Measurements from ENCODE around the gene POFUT1.

The POFUT1 gene

GRCh38 chr20:32224463-32224862 is 16.8 kb downstream of the POFUT1 start:
- no peak for TF ChIP-seq CTCF (IDR thresholded peaks at IDR 0.05; ENCODE audit: borderline replicate concordance, insufficient read depth, low read depth, low read length)
- no peak overlapping the region for H3K4me3 ChIP-seq (ENCODE audit: low read depth, low read length)

GRCh38 chr20:32226391-32226790 is 18.7 kb downstream of the POFUT1 start:
- no peak overlapping the region for H3K4me3 ChIP-seq (ENCODE audit: low read depth, low read length)
- no peak for TF ChIP-seq CTCF (IDR thresholded peaks at IDR 0.05; ENCODE audit: borderline replicate concordance, insufficient read depth, low read depth, low read length)

GRCh38 chr20:32227306-32227705 is 19.6 kb downstream of the POFUT1 start:
- H3K4me3 ChIP-seq (ENCODE audit: low read depth, low read length), result no peak overlapping the region
- TF ChIP-seq CTCF (IDR thresholded peaks at IDR 0.05; ENCODE audit: borderline replicate concordance, insufficient read depth, low read depth, low read length), result no peak

- TF ChIP-seq CTCF (IDR thresholded peaks at IDR 0.05; ENCODE audit: borderline replicate concordance, insufficient read depth, low read depth, low read length), result no peak
- no peak overlapping the region for H3K4me3 ChIP-seq (ENCODE audit: low read depth, low read length)
These were observed 20.3 kb downstream of the POFUT1 start for GRCh38 chr20:32227744-32228688.

GRCh38 chr20:32229251-32229747 is 21.6 kb downstream of the POFUT1 start:
- no peak for TF ChIP-seq CTCF (IDR thresholded peaks at IDR 0.05; ENCODE audit: borderline replicate concordance, insufficient read depth, low read depth, low read length)
- H3K4me3 ChIP-seq (ENCODE audit: low read depth, low read length), result no peak overlapping the region

GRCh38 chr20:32230707-32231106 is 23.0 kb downstream of the POFUT1 start:
- no peak for TF ChIP-seq CTCF (IDR thresholded peaks at IDR 0.05; ENCODE audit: borderline replicate concordance, insufficient read depth, low read depth, low read length)
- no peak overlapping the region for H3K4me3 ChIP-seq (ENCODE audit: low read depth, low read length)

GRCh38 chr20:32231245-32231644 is 23.6 kb downstream of the POFUT1 start:
- no peak for TF ChIP-seq CTCF (IDR thresholded peaks at IDR 0.05; ENCODE audit: borderline replicate concordance, insufficient read depth, low read depth, low read length)
- no peak overlapping the region for H3K4me3 ChIP-seq (ENCODE audit: low read depth, low read length)

Measured in GM12875 (cell line).